Breast epithelium (tissue), 3 donors: ENCODE measurements around the gene KLK2.

Experiments
- POLR2A ChIP-seq: fragments of 450-650 bp; IDR thresholded peaks from one replicate; pipeline ENCODE4 v1.6.1; 2016; ENCODE audit warnings: antibody characterized with exemption, mild to moderate bottlenecking, moderate library complexity
- TF ChIP-seq, protein P1 (sequence below), 3 donors: fragments of 450-650 bp; IDR thresholded peaks; one replicate each; pipeline ENCODE4 v1.5.1; 2016 to 2017; ENCODE audit warnings: antibody characterized with exemption in 3 of 3, mild to moderate bottlenecking in 3 of 3, moderate library complexity in 3 of 3

DNA sequence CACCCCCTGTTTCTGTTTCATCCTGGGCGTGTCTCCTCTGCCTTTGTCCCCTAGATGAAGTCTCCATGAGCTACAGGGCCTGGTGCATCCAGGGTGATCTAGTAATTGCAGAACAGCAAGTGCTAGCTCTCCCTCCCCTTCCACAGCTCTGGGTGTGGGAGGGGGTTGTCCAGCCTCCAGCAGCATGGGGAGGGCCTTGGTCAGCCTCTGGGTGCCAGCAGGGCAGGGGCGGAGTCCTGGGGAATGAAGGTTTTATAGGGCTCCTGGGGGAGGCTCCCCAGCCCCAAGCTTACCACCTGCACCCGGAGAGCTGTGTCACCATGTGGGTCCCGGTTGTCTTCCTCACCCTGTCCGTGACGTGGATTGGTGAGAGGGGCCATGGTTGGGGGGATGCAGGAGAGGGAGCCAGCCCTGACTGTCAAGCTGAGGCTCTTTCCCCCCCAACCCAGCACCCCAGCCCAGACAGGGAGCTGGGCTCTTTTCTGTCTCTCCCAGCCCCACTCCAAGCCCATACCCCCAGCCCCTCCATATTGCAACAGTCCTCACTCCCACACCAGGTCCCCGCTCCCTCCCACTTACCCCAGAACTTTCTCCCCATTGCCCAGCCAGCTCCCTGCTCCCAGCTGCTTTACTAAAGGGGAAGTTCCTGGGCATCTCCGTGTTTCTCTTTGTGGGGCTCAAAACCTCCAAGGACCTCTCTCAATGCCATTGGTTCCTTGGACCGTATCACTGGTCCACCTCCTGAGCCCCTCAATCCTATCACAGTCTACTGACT is 18.4 kb upstream of the KLK2 start, which contains the start of gene KLK3:
- TF ChIP-seq, protein P1, sequence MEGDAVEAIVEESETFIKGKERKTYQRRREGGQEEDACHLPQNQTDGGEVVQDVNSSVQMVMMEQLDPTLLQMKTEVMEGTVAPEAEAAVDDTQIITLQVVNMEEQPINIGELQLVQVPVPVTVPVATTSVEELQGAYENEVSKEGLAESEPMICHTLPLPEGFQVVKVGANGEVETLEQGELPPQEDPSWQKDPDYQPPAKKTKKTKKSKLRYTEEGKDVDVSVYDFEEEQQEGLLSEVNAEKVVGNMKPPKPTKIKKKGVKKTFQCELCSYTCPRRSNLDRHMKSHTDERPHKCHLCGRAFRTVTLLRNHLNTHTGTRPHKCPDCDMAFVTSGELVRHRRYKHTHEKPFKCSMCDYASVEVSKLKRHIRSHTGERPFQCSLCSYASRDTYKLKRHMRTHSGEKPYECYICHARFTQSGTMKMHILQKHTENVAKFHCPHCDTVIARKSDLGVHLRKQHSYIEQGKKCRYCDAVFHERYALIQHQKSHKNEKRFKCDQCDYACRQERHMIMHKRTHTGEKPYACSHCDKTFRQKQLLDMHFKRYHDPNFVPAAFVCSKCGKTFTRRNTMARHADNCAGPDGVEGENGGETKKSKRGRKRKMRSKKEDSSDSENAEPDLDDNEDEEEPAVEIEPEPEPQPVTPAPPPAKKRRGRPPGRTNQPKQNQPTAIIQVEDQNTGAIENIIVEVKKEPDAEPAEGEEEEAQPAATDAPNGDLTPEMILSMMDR (IDR thresholded peaks at IDR 0.05) = no peak
- TF ChIP-seq POLR2A = no peak
